GM12865 (cell line): ENCODE data around the gene CIC.
A peak's percentile ranks its signal among the peaks of the same experiment; 100 is the strongest.

Experiments used
- DNase-seq: peaks from one replicate; pipeline ENCODE4 v3.0.0; 2010; ENCODE audit warnings: low read depth
- H3K4me3 ChIP-seq: 2 replicates; pipeline ENCODE4 v1.5.1; 2011; ENCODE audit warnings: mild to moderate bottlenecking, low read depth, low read length, control low read depth
- CTCF ChIP-seq: IDR thresholded peaks from 2 replicates; pipeline ENCODE4 v1.5.1; 2011; ENCODE audit warnings: low read length, control low read depth, low read depth, inconsistent platforms; ENCODE audit not compliant: insufficient read depth; ENCODE audit errors: missing control alignments

Gene CIC

GRCh38 chr19:42276821-42277220 lies 7.8 kb downstream of the CIC start:
- DNase-seq = peak; percentile 64
- no peak overlapping the region for H3K4me3 ChIP-seq
- no peak for TF ChIP-seq CTCF

GRCh38 chr19:42277821-42278451 lies 8.9 kb downstream of the CIC start:
- no peak for TF ChIP-seq CTCF
- no peak overlapping the region for H3K4me3 ChIP-seq
- no peak for DNase-seq

- no peak for DNase-seq
- H3K4me3 ChIP-seq = no peak overlapping the region
Observed at GRCh38 chr19:42278452-42279154, 9.6 kb downstream of the CIC start.

GRCh38 chr19:42279155-42279901 lies 10.3 kb downstream of the CIC start:
- no peak for DNase-seq
- TF ChIP-seq CTCF = no peak
- peak overlapping the region; percentile 95 for H3K4me3 ChIP-seq

More at GRCh38 chr19:42278452-42279154, 9.6 kb downstream of the CIC start:
- no peak for TF ChIP-seq CTCF

GRCh38 chr19:42279902-42280814 lies 11.1 kb downstream of the CIC start:
- H3K4me3 ChIP-seq = peak overlapping the region; percentile 95
- DNase-seq = peak; percentile 93
- TF ChIP-seq CTCF = peak; percentile 94

- peak overlapping the region; percentile 95 for H3K4me3 ChIP-seq
- TF ChIP-seq CTCF = no peak
- no peak for DNase-seq
Observed at GRCh38 chr19:42280815-42281145, 11.7 kb downstream of the CIC start.
